CD4-positive, CD25-positive, alpha-beta regulatory T cell (primary cell): ENCODE results near the gene SLC7A1. TPM values are rescaled to one million over a fixed set of nuclear protein-coding genes. Genes with fewer than 3 reads are reported as not detected.
A peak's percentile ranks its signal among the peaks of the same experiment; 100 is the strongest.

Source experiments
- ATAC-seq, 2 donors: fragments of 150-1000 bp; cut with Tn5 transposase; one replicate each; pipeline ENCODE4 v1.10.0; 2021; ENCODE audit warnings: low read depth in 2 of 2, moderate number of reproducible peaks in 2 of 2, moderate library complexity in 1 of 2
- DNase-seq, 3 donors: peaks; one replicate each; pipeline versions ENCODE4 v3.0.0 to v3.0.0-alpha.2; 2012 to 2022; ENCODE audit warnings: mixed read lengths in 1 of 3
- H3K27ac ChIP-seq: one replicate; pipeline ENCODE4 v1.7.0; 2013; ENCODE audit warnings: mild to moderate bottlenecking, low read length; ENCODE audit not compliant: insufficient read depth, poor library complexity, severe bottlenecking
- H3K27me3 ChIP-seq: one replicate; pipeline ENCODE4 v1.7.0; 2013; ENCODE audit warnings: low read length; ENCODE audit not compliant: control insufficient read depth, insufficient read depth
- H3K36me3 ChIP-seq: one replicate; pipeline ENCODE4 v1.7.0; 2013; ENCODE audit warnings: mild to moderate bottlenecking, low read length, moderate library complexity; ENCODE audit not compliant: control insufficient read depth, insufficient read depth
- H3K4me1 ChIP-seq: 2 replicates; pipeline ENCODE4 v1.7.0; 2013; ENCODE audit warnings: mild to moderate bottlenecking, low read length; ENCODE audit not compliant: insufficient read depth, control insufficient read depth, poor library complexity, severe bottlenecking
- H3K4me3 ChIP-seq: one replicate; pipeline ENCODE4 v1.7.0; 2013; ENCODE audit warnings: low read depth, mild to moderate bottlenecking, low read length, moderate library complexity
- H3K9me3 ChIP-seq, 2 experiments: 1 replicate in 1 of 2; 2 replicates in 1 of 2; pipeline ENCODE4 v1.7.0; 2013; ENCODE audit warnings: low read length in 2 of 2, mild to moderate bottlenecking in 1 of 2, moderate library complexity in 1 of 2; ENCODE audit not compliant: control insufficient read depth in 2 of 2
- H3K27ac Mint-ChIP-seq, 3 donors: one replicate each; pipeline ENCODE4 v1.8.0; 2020 to 2022; ENCODE audit warnings: mild to moderate bottlenecking in 3 of 3, mixed read lengths in 3 of 3, moderate library complexity in 2 of 3
- H3K27me3 Mint-ChIP-seq: one replicate; pipeline ENCODE4 v1.8.0; 2022; ENCODE audit warnings: mild to moderate bottlenecking, mixed read lengths
- H3K36me3 Mint-ChIP-seq: one replicate; pipeline ENCODE4 v1.8.0; 2020; ENCODE audit warnings: mixed read lengths
- H3K4me1 Mint-ChIP-seq, 4 donors: one replicate each; pipeline ENCODE4 v1.8.0; 2020 to 2022; ENCODE audit warnings: mixed read lengths in 4 of 4, mild to moderate bottlenecking in 1 of 4
- H3K4me3 Mint-ChIP-seq, 4 donors: one replicate each; pipeline ENCODE4 v1.8.0; 2020 to 2022; ENCODE audit warnings: mild to moderate bottlenecking in 4 of 4, mixed read lengths in 4 of 4, moderate library complexity in 3 of 4
- H3K9me3 Mint-ChIP-seq, 7 donors: one replicate each; pipeline ENCODE4 v1.8.0; 2020 to 2022; ENCODE audit warnings: mixed read lengths in 7 of 7, mild to moderate bottlenecking in 3 of 7, moderate library complexity in 2 of 7
- polyA plus RNA-seq, 4 donors: library from polyadenylated mRNA; unstranded; fragments of 300-500 nt; fragmentation: Illumina TruSeq; gene quantifications; one replicate each; pipeline ENCODE4 v1.2.3, GENCODE V29; 2021
- total RNA-seq: library from RNA; stranded (reverse); gene quantifications from one replicate; pipeline ENCODE4 v1.2.3, GENCODE V29; 2022

Gene SLC7A1
- total and polyA plus RNA-seq, 5 donors from 2014 or later: 3.6 to 29.9 (median 5.2) TPM

- H3K27me3 ChIP-seq: no peaks in the 10 kb centered on the region
- Mint-ChIP-seq H3K27me3 (no peaks in the 10 kb centered on the region), H3K4me1 (peaks cover 15 to 54% (median 42%) of the 10 kb centered on the region in 4 donors), H3K4me3 (peak overlapping the region; percentile 87 to 98 (median 92)), H3K36me3 (peaks cover 3% of the 10 kb centered on the region), H3K27ac (peak overlapping the region in 2 of 3 donors; percentile 93 to 94), H3K9me3 (peaks cover 0 to 3% (median 0%) of the 10 kb centered on the region in 7 donors)
- peak overlapping the region; percentile 72 for H3K27ac ChIP-seq
- no peaks in the 10 kb centered on the region for H3K9me3 ChIP-seq
- H3K4me3 ChIP-seq: peak overlapping the region; percentile 82
- H3K36me3 ChIP-seq: no peaks in the 10 kb centered on the region
- peak; percentile 24 to 36 for ATAC-seq
- peak; percentile 39 to 56 (median 53) for DNase-seq
- H3K4me1 ChIP-seq: peaks cover 26% of the 10 kb centered on the region
Observed at GRCh38 chr13:29594710-29595379, 643 bp downstream of the SLC7A1 start.

DNA sequence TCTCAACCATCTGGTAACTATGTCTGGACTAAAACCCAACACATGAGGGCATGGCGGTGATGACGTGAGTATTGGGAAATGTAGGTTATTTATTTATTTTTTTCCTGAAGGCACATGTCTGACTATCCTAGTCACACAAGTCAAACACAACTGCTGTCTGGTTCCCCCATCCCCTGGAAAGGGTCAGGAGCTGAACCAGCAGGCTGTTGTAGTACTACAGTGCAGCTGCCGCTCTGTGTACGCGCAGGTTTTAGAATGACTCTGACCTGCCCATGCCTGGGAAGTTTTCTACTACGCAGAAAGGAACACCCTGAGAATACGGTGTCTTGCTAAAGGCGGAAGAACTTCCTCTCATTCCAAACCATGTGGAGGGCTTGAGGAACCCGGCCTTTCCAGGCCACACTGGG is 1.2 kb downstream of the SLC7A1 start:
- ATAC-seq: peak in 1 of 2 donors; percentile 9
- peaks cover 30% of the 10 kb centered on the region for H3K4me1 ChIP-seq
- DNase-seq: peak; percentile 5 to 60 (median 36)
- H3K27me3 ChIP-seq: no peaks in the 10 kb centered on the region
- H3K9me3 ChIP-seq: no peaks in the 10 kb centered on the region
- peak overlapping the region; percentile 82 for H3K4me3 ChIP-seq
- peaks cover 0 to 3% (median 0%) of the 10 kb centered on the region in 7 donors for H3K9me3 Mint-ChIP-seq
- peaks cover 4% of the 10 kb centered on the region for H3K36me3 Mint-ChIP-seq
- peak overlapping the region; percentile 72 for H3K27ac ChIP-seq
- H3K36me3 ChIP-seq: no peaks in the 10 kb centered on the region
- H3K4me1 Mint-ChIP-seq: peaks cover 15 to 58% (median 46%) of the 10 kb centered on the region in 4 donors
- H3K27ac Mint-ChIP-seq: peak overlapping the region; percentile 80 to 94 (median 93)
- H3K4me3 Mint-ChIP-seq: peak overlapping the region; percentile 87 to 98 (median 92)
- no peaks in the 10 kb centered on the region for H3K27me3 Mint-ChIP-seq

DNA sequence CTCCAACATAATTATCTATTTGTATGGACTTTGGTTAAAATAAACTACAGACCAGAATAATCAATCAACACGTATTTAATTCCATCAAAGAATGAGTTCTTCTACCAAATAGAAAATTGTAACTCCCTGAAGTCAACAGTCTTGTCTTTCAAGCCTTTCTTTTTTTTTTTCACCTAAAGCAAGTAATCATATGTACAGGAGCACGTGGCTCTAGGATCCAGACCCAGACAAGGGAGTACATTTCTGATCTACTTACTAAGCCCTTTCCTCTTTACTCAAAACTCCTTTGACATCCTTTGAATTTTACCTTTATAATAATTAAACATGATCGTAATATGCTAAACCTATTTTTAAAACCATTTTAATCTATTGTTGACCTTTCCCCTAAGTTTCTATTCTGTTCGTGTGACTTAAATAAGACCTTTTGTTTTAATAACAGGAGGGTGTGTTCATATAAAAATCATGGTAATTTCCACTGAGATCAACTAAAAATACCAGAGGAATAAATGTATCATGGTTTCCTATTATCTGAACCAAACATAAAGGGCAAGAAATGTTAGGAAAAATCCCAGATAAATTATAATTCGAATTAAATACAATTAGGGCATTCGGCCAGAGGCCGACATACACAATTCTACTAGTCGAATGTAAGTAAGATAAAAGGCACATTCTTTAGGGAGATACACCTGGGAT is 1.7 kb downstream of the SLC7A1 start:
- Mint-ChIP-seq H3K27ac (peak overlapping the region; percentile 80 to 94 (median 93)), H3K27me3 (no peaks in the 10 kb centered on the region), H3K4me1 (peaks cover 15 to 60% (median 46%) of the 10 kb centered on the region in 4 donors), H3K36me3 (peaks cover 4% of the 10 kb centered on the region), H3K4me3 (peak overlapping the region; percentile 87 to 98 (median 92)), H3K9me3 (peaks cover 0 to 3% (median 0%) of the 10 kb centered on the region in 7 donors)
- no peaks in the 10 kb centered on the region for H3K27me3 ChIP-seq
- H3K36me3 ChIP-seq: no peaks in the 10 kb centered on the region
- no peaks in the 10 kb centered on the region for H3K9me3 ChIP-seq
- H3K27ac ChIP-seq: peak overlapping the region; percentile 72
- peak overlapping the region; percentile 82 for H3K4me3 ChIP-seq
- ATAC-seq (no peak), DNase-seq (peak in 1 of 3 donors; percentile 18)
- H3K4me1 ChIP-seq: peaks cover 34% of the 10 kb centered on the region

GRCh38 chr13:29591310-29591709 is 4.2 kb downstream of the SLC7A1 start:
- H3K27ac Mint-ChIP-seq: peak overlapping the region in 2 of 3 donors; percentile 32 to 81
- H3K4me3 ChIP-seq: no peak overlapping the region
- H3K9me3 Mint-ChIP-seq: peaks cover 0 to 3% (median 0%) of the 10 kb centered on the region in 7 donors
- peaks cover 17 to 76% (median 58%) of the 10 kb centered on the region in 4 donors for H3K4me1 Mint-ChIP-seq
- peaks cover 2% of the 10 kb centered on the region for H3K36me3 ChIP-seq
- no peak for ATAC-seq
- H3K9me3 ChIP-seq: no peaks in the 10 kb centered on the region
- H3K4me1 ChIP-seq: peaks cover 32% of the 10 kb centered on the region
- no peaks in the 10 kb centered on the region for H3K27me3 Mint-ChIP-seq
- H3K27ac ChIP-seq: no peak overlapping the region
- H3K4me3 Mint-ChIP-seq: peak overlapping the region in 2 of 4 donors; percentile 16 to 69
- H3K36me3 Mint-ChIP-seq: peaks cover 14% of the 10 kb centered on the region
- no peak for DNase-seq
- no peaks in the 10 kb centered on the region for H3K27me3 ChIP-seq

DNA sequence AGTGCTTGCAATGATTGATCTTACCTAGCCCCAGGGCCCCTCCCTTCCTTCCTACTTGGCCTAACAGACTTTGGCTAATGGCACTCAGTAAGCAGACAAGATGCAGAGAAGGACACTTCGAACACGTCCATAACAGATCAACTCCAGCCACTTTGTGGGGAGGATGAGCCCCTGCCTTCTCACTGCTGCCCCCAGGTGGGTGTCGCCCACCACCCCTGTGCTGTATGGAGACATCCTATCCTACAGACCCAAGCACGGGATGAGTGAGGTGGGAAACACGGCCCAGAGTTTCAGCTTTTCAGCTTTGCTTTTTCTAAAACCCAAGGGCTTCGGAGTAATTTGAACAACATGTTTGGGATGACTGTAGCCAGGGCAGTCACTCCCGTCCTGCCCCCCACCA is 5.5 kb downstream of the SLC7A1 start:
- Histone ChIP-seq H3K27me3 (no peaks in the 10 kb centered on the region), H3K4me3 (no peak overlapping the region), H3K9me3 (no peaks in the 10 kb centered on the region), H3K27ac (no peak overlapping the region), H3K36me3 (peaks cover 2% of the 10 kb centered on the region), H3K4me1 (peaks cover 26% of the 10 kb centered on the region)
- H3K27ac Mint-ChIP-seq: peak overlapping the region; percentile 75 to 86 (median 76)
- peaks cover 19 to 81% (median 58%) of the 10 kb centered on the region in 4 donors for H3K4me1 Mint-ChIP-seq
- ATAC-seq: no peak
- peak overlapping the region in 1 of 4 donors; percentile 23 for H3K4me3 Mint-ChIP-seq
- peak in 1 of 3 donors; percentile 35 for DNase-seq
- H3K27me3 Mint-ChIP-seq: no peaks in the 10 kb centered on the region
- H3K9me3 Mint-ChIP-seq: no peaks in the 10 kb centered on the region
- peaks cover 17% of the 10 kb centered on the region for H3K36me3 Mint-ChIP-seq

- Histone ChIP-seq H3K4me3 (no peak overlapping the region), H3K4me1 (peaks cover 23% of the 10 kb centered on the region), H3K9me3 (no peaks in the 10 kb centered on the region), H3K27ac (no peak overlapping the region), H3K27me3 (no peaks in the 10 kb centered on the region), H3K36me3 (peaks cover 2% of the 10 kb centered on the region)
- ATAC-seq: no peak
- H3K4me1 Mint-ChIP-seq: peaks cover 16 to 85% (median 61%) of the 10 kb centered on the region in 4 donors
- H3K36me3 Mint-ChIP-seq: peaks cover 20% of the 10 kb centered on the region
- peak overlapping the region in 1 of 3 donors; percentile 86 for H3K27ac Mint-ChIP-seq
- H3K9me3 Mint-ChIP-seq: no peaks in the 10 kb centered on the region
- no peak overlapping the region for H3K4me3 Mint-ChIP-seq
- DNase-seq: no peak
- no peaks in the 10 kb centered on the region for H3K27me3 Mint-ChIP-seq
Observed at GRCh38 chr13:29589234-29589633, 6.3 kb downstream of the SLC7A1 start.

GRCh38 chr13:29587645-29588044 is 7.8 kb downstream of the SLC7A1 start:
- H3K27ac ChIP-seq: no peak overlapping the region
- Mint-ChIP-seq H3K4me3 (no peak overlapping the region), H3K27me3 (no peaks in the 10 kb centered on the region), H3K9me3 (no peaks in the 10 kb centered on the region), H3K27ac (no peak overlapping the region), H3K4me1 (peaks cover 10 to 83% (median 60%) of the 10 kb centered on the region in 4 donors), H3K36me3 (peaks cover 20% of the 10 kb centered on the region)
- H3K27me3 ChIP-seq: no peaks in the 10 kb centered on the region
- H3K4me3 ChIP-seq: no peak overlapping the region
- peaks cover 17% of the 10 kb centered on the region for H3K4me1 ChIP-seq
- ATAC-seq (no peak), DNase-seq (no peak)
- H3K9me3 ChIP-seq: no peaks in the 10 kb centered on the region
- H3K36me3 ChIP-seq: peaks cover 2% of the 10 kb centered on the region
